ENCODE measurements around the gene LRRC8B.

LRRC8B gene

DNA sequence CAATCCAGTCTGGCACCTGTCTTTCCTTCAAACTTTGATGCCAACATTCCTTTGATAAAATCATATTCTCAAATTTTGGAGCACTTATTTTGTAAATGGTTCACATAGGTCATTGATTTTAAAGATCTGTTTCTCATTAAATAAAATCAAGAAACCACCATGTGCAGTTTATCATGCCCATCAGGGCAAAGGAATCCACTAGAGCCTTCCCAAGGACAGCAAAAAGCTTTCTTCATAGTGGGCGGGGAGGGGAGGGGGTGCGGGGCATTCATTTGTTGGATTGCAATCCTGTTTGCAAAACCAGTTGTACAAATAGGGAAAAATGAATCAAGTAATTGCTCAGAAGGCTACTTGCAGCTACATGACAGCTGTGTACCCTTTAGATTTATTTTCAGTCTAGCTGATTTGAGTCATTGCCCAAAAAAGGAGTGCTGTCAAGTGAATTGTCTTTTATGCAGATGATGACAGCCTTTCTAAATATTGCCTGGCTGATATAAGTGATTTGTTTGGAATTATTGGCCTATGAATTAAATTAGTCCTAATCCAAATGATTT lies 23.0 kb downstream of the LRRC8B start:
- DNase-seq (ENCODE audit: low read depth), result no peak

- DNase-seq (ENCODE audit: low read depth), result no peak
Observed at GRCh38 chr1:89548122-89548857, 23.7 kb downstream of the LRRC8B start.

GRCh38 chr1:89550995-89551394 lies 26.4 kb downstream of the LRRC8B start:
- DNase-seq (ENCODE audit: low read depth), result no peak

DNA sequence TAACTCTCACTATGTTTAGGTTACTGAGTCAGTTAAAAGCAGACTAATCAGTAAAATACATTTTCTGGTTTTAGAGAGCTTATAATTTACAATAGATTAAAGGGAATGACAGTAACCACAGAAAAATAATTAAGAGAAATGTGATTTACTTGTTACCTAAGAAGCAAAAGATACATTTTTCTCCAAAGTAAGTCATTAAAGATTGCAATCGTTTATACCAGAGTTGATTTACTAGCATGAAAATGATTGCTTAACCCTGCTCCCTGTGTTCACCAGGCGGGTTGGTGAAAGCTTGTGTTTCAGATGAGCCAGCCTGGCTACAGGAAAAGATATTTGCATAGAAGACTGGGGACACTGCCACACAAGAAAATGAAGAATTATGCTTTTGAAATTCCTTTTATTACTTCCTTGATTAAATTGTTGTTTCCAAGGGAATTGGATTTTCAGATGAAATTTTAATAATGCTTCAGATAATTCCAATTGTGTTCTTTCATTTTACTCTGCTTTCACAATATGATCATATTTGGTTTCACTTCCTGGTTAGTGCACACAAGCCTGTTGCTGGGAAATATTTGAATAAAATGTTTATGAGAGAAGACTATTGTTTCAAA lies 27.9 kb downstream of the LRRC8B start:
- DNase-seq (ENCODE audit: low read depth), result no peak

GRCh38 chr1:89553157-89553556 lies 28.5 kb downstream of the LRRC8B start:
- no peak for DNase-seq (ENCODE audit: low read depth)

DNA sequence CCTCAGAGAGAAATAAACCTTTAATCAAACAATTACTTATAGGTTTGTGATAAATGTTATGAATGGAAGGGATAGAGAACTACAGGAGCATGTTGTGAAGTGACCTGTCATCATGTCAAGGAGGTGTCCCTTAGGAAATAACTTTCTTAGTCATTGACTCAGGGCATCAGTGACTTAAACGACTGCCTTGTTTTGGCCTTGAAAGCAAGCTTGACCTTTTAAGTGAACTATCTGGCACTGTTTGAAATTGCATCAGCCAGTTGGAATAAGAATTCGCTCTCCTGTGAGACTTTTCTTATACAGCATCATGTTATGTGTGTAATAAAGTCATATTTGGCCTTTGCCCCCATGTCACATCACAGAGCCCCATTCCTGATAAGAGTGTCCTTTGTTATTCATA lies 30.9 kb downstream of the LRRC8B start:
- DNase-seq (ENCODE audit: low read depth), result no peak

DNA sequence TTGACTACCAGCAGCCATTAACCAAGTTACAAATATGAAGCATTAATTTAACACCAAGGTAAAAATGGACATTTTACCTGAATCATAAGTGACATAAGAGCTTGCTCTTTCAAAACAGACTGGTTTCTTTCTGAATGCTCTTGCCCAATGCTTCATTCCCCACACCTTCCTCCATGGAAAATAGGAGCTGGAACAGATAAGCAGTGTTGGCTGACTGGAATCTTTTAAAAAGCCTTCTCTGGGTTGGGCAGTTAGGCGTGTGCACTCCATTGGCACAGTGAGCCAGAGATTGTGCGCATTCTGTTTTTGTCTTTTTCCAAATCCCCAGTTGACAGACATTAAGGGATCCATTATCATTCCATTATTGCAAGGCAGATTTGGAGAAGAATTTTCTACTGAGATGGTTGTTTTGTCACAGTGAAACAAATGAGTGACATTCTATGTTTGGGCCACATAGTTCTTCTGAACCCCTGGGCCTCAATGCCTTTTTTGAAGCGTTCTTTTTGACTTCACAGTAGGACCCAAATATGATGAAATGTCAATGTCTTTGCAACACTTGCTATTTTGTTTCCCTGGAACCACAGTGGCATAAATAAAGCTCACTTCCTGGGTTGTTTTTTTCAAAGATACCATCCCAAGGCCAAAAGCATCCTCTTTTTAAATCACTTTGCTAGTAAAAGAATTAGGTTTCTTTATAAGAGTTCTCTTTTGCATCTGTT lies 32.3 kb downstream of the LRRC8B start:
- no peak for DNase-seq (ENCODE audit: low read depth)

DNA sequence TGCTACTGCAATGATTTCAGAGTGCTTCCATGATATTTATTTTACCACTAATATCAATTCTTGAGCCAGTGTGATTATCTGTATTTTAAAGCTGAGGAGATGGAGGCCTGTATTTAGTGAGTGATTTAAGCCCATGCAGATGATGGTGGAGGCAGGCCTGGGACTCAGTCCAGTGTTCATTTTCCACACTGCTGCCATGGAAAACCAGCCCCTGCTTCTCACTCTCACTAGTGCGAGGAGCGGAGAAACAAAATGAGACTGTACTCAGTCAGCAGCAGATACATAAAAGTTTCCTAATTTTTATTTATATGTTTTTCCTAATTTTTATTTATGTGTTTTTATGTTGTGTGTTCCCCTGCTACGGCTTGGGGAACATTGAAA lies 32.8 kb downstream of the LRRC8B start:
- DNase-seq (ENCODE audit: low read depth), result no peak

DNA sequence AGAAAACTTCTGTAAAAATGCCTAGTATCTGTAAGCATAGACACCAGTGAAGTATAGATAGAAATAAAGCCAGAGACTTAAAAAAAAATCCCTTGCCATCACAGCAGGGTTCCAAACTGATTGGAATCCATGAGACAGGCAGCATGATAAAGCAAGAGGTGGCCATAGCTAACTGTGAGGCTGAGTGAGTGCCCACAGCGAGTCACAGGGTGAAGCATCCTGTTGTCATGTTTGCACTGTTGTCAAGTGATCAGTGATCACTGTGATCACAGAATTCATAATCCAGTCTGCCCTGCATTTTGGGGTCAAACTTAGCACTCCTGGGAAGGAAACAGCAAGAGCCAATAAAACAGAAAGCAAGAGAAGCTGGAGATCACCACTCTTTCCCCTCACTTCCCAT lies 33.3 kb downstream of the LRRC8B start:
- no peak for DNase-seq (ENCODE audit: low read depth)

GRCh38 chr1:89563957-89564604 lies 39.5 kb downstream of the LRRC8B start:
- DNase-seq (ENCODE audit: low read depth), result no peak

DNA sequence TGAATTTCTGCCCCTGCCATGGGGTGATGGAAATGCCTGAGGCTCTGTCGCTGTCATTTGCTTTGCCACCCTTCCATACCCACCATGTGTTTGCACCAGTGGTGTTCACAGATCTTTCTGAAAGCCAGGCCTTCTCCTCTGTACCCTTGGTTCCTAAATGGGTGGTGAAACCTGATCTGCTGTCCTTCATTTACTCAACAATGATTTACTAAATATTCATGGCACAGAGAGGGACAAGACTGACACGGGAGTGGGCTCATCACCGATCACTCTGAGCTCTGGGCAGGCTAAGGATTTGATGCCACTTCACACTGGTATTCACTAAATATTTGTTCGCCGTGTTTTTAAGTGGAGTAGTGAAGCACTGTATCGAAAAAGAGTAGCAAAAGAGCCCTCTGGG lies 40.9 kb downstream of the LRRC8B start:
- DNase-seq (ENCODE audit: low read depth), result no peak

DNA sequence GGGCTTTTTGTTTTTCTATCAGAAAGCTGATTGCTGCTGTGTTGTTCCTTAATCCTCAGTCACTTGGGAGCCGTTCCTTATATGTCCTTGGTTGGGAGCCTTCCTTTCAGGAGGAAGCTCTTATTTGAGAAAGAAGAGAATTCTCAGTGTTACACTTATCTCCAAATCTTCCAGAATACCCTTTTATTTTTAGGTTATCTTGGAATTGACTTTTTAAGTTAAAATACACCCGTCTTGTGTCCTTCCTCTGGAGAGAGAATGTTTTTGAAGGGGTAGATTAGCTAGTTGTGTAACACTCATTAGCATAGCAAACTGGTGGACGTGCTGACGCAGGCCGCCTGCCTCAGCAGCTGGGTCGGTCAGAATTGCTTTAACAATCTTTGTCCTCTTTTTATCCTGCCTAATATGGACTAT lies 42.1 kb downstream of the LRRC8B start:
- DNase-seq (ENCODE audit: low read depth), result no peak

DNA sequence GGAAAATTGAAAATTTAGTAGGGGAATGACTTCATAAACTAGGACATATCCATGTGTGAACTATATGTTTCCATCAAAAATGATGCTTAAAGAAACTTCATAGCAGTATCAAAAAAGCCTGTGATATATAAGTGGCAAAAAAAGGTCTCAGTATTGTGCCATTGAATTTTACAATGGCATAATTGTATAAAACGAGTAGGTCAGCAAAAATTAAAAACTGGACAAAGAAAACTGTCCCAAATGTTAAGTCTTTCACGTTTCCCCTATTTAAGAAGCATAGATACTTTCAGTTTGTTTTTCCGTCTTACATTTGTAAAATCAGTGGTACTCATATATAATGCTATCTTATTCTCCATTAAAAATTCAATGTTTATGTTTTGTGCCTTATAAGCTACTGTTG lies 43.2 kb downstream of the LRRC8B start:
- no peak for DNase-seq (ENCODE audit: low read depth)

- no peak for DNase-seq (ENCODE audit: low read depth)
Observed at GRCh38 chr1:89573410-89573809, 48.8 kb downstream of the LRRC8B start.

- DNase-seq (ENCODE audit: low read depth), result no peak
Observed at GRCh38 chr1:89574621-89575020, 50.0 kb downstream of the LRRC8B start.

DNA sequence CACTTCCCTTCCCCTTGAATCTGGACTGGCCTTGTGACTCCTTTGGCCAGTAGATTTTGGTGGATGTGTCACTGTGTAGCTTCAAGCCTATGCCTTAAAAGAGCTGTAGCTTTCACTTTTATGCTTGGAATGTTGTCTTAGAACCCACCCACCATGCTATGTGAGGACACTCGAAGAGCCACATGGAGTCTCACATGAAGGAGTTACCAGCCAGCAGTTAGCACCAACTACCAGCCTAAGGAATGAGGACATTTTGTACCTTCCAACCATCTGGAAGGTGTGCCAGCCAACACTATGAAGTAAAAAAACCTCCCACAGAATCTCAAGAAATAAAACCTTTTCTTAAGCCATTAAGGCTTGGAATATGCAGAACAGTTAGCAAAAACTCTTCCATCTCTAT lies 50.6 kb downstream of the LRRC8B start:
- no peak for DNase-seq (ENCODE audit: low read depth)

DNA sequence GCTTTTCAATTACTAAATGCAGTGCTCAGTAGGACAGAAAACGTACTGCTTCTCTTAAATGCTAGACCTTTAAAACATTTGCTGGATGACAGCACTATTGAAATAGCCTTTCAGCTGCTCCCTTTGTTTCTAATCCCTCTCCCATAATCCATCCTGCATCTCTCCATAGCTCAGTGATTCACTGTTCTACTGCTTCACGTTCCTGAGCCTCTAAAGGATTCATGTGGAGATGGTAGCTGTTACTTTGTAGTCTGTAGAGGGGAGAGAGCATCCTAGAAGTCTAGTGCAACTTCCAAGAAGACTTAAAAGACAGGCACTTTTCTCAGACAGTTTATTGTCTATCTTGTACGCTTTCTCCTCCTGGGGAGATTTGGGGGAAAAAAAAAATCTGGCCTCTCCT lies 51.4 kb downstream of the LRRC8B start:
- no peak for DNase-seq (ENCODE audit: low read depth)

DNA sequence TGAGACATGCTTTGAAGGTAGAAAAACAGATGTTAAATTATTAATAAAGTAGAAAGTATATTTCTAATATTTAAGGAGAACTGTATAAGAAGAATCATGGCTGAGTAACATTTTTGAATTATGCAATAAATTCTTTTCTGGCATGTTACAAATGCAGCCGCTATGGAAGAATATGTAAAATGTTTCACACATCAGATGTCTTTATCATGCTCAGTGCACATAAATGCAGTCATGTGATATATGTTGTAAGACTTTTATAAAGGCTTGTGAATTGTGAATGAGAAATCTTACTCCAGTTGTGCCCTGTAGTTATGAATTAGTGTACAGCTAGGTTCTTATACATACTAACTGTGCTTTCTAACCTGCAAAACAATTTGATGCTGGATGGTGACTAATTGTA lies 53.5 kb downstream of the LRRC8B start:
- no peak for DNase-seq (ENCODE audit: low read depth)

DNA sequence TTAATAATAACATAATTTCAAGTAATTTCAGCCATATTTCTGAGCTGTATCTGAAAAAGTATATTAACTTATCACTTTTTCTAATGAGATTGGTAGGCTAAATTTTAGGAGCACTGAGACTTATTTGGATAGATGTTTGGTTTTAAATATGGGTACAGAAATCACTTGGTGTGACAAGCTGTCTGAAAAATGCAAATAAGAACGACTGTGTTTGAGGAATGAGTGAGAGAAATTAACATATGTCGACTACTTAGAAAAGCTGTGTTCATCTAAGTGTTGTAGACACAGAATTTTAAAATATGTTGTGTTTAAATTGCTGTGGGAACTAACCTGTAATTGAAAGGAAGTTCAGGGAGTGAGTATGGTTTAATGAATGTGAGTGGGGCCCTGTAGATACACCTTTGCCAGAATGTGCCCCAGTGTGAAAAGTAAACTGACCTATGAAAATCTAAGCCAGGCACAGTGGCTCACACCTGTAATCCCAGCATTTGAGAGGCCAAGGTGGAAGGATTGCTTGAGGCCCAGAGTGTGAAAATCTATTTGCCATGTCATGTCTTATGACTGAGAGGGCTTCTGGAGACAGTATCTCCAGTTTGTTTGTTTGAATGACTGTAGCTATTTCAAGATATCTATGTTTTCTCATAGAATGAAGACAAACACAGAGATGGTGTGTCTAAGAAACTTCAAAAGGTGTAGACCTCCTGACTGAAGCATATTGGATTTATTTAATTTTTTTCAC lies 54.5 kb downstream of the LRRC8B start:
- no peak for DNase-seq (ENCODE audit: low read depth)

GRCh38 chr1:89580036-89580435 lies 55.4 kb downstream of the LRRC8B start:
- DNase-seq (ENCODE audit: low read depth), result no peak

- DNase-seq (ENCODE audit: low read depth), result no peak
Observed at GRCh38 chr1:89581859-89582258, 57.2 kb downstream of the LRRC8B start.

DNA sequence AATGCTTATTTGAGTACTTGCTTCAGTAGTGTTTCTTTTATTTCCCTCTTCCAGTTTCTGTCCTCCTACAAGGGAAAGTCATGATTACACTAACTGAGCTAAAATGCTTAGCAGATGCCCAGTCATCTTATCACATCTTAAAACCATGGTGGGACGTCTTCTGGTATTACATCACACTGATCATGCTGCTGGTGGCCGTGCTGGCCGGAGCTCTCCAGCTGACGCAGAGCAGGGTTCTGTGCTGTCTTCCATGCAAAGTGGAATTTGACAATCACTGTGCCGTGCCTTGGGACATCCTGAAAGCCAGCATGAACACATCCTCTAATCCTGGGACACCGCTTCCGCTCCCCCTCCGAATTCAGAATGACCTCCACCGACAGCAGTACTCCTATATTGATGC lies 57.9 kb downstream of the LRRC8B start:
- DNase-seq (ENCODE audit: low read depth), result no peak
